Natural killer cell treated with Interleukin-12 subunit alpha and Interleukin-12 subunit beta and Interleukin-15 and Interleukin-18, amount 100 ng/mL, for 72 hours (primary cell): ENCODE data around the gene PIGA. TPM values are rescaled to one million over a fixed set of nuclear protein-coding genes. Genes with fewer than 3 reads are reported as not detected.

Experiments
- total RNA-seq, 2 donors: library from RNA; stranded (reverse); gene quantifications; one replicate each; pipeline ENCODE4 v1.2.3, GENCODE V29; 2022

PIGA gene
- total RNA-seq, 2 donors from 2014 or later = 26.7 to 26.8 TPM

Other genes with a start within 250 kb of the PIGA start
- not detected for gene ASB9, start 65.4 kb downstream of the PIGA start, total RNA-seq
- gene ASB11, start 19.9 kb downstream of the PIGA start, total RNA-seq = not detected
- gene VEGFD, start 48.9 kb upstream of the PIGA start, total RNA-seq = not detected
- gene PIR, start 157.8 kb upstream of the PIGA start, total RNA-seq = 1 to 10 TPM; 4.9 to 5.4 TPM
- gene BMX, start 165.3 kb upstream of the PIGA start, total RNA-seq = 1 to 10 TPM in 1 of 2 donors, not detected in 1; 1.0 TPM